Tibial artery (tissue), 4 donors: ENCODE results near the gene ALPI.
A peak's percentile ranks its signal among the peaks of the same experiment; 100 is the strongest.
"Not testable (repeated sequence)": the region's sequence is repeated elsewhere in the genome, so short reads cannot be mapped to it uniquely, and the experiment has no call there.

Experiments used
- DNase-seq, 2 donors: peaks; one replicate each; pipeline ENCODE4 v3.0.0-alpha.2; 2019
- H3K27ac ChIP-seq, 2 donors: fragments of 200-600 bp; sonication (generic) in 1 of 2; 1 replicate in 1 of 2; 2 replicates in 1 of 2; pipeline ENCODE4 v1.5.1; 2018 to 2019; ENCODE audit warnings: mild to moderate bottlenecking in 1 of 2
- H3K27me3 ChIP-seq, 2 donors: fragments of 200-600 bp; sonication (generic) in 1 of 2; one replicate each; pipeline versions ENCODE4 v1.5.1 to v1.6.0; 2016 to 2019
- H3K36me3 ChIP-seq, 3 donors: fragments of 200-600 bp; sonication (generic) in 2 of 3; one replicate each; pipeline ENCODE4 v1.5.1; 2016 to 2019; ENCODE audit warnings: mild to moderate bottlenecking in 2 of 3
- H3K4me1 ChIP-seq, 4 donors: fragments of 200-600 bp; sonication (generic) in 2 of 4; 1 replicate in 3 of 4; 2 replicates in 1 of 4; pipeline ENCODE4 v1.5.1; 2016 to 2019
- H3K4me3 ChIP-seq, 2 donors: fragments of 200-600 bp; sonication (generic) in 1 of 2; 1 replicate in 1 of 2; 2 replicates in 1 of 2; pipeline ENCODE4 v1.5.1; 2018 to 2019; ENCODE audit warnings: mild to moderate bottlenecking in 2 of 2
- H3K9me3 ChIP-seq, 3 donors: fragments of 200-600 bp; sonication (generic) in 1 of 3; one replicate each; pipeline ENCODE4 v1.5.1; 2016 to 2019
- CTCF ChIP-seq, 2 experiments: fragments of 200-600 bp in 1 of 2; fragments of 450-650 bp in 1 of 2; IDR thresholded peaks; one replicate each; pipeline ENCODE4 v1.5.1; 2017 to 2019; ENCODE audit warnings: antibody characterized with exemption in 2 of 2, mild to moderate bottlenecking in 1 of 2, moderate library complexity in 1 of 2
- intact Hi-C: fragments of 100-400 bp; cut with DNase I; formaldehyde crosslinking; loops from one replicate; pipeline ENCODE4 v1.15.0; 2023; ENCODE audit warnings: low total_unique reads

The ALPI gene

GRCh38 chr2:232432598-232433184 lies 23.3 kb upstream of the ALPI start:
- TF ChIP-seq CTCF (IDR thresholded peaks at IDR 0.05) = no peak
- Histone ChIP-seq H3K4me1 (no peaks in the 10 kb centered on the region), H3K4me3 (no peak overlapping the region), H3K27ac (no peak overlapping the region), H3K36me3 (no peaks in the 10 kb centered on the region), H3K27me3 (peaks cover 0 to 16% of the 10 kb centered on the region in 2 donors), H3K9me3 (no peaks in the 10 kb centered on the region)
- peak in 1 of 2 donors; percentile 53 for DNase-seq
- intact Hi-C loops = no loop called here

- H3K27me3 ChIP-seq, H3K4me3 ChIP-seq, H3K36me3 ChIP-seq, H3K4me1 ChIP-seq, H3K9me3 ChIP-seq, intact Hi-C loops, H3K27ac ChIP-seq: not testable (repeated sequence)
- DNase-seq = peak in 1 of 2 donors; percentile 20
These were observed 22.3 kb upstream of the ALPI start for GRCh38 chr2:232433622-232434021.

GRCh38 chr2:232434091-232434490 lies 21.9 kb upstream of the ALPI start:
- TF ChIP-seq CTCF (IDR thresholded peaks at IDR 0.05) = no peak
- no peaks in the 10 kb centered on the region for H3K9me3 ChIP-seq
- H3K4me3 ChIP-seq = no peak overlapping the region
- intact Hi-C loops = no loop called here
- peaks cover 0 to 14% of the 10 kb centered on the region in 2 donors for H3K27me3 ChIP-seq
- H3K36me3 ChIP-seq = no peaks in the 10 kb centered on the region
- no peak overlapping the region for H3K27ac ChIP-seq
- H3K4me1 ChIP-seq = no peaks in the 10 kb centered on the region
- DNase-seq = peak in 1 of 2 donors; percentile 42

- no peaks in the 10 kb centered on the region for H3K4me1 ChIP-seq
- H3K27me3 ChIP-seq = peaks cover 0 to 18% of the 10 kb centered on the region in 2 donors
- H3K36me3 ChIP-seq = no peaks in the 10 kb centered on the region
- no peak overlapping the region for H3K27ac ChIP-seq
- DNase-seq = peak in 1 of 2 donors; percentile 47
- H3K9me3 ChIP-seq = no peaks in the 10 kb centered on the region
- intact Hi-C loops = no loop called here
- H3K4me3 ChIP-seq = no peak overlapping the region
- TF ChIP-seq CTCF (IDR thresholded peaks at IDR 0.05) = no peak
These were observed 21.2 kb upstream of the ALPI start for GRCh38 chr2:232434563-232435374.

- TF ChIP-seq CTCF (IDR thresholded peaks at IDR 0.05) = no peak
- Histone ChIP-seq H3K36me3 (no peaks in the 10 kb centered on the region), H3K9me3 (no peaks in the 10 kb centered on the region), H3K27me3 (peaks cover 0 to 18% of the 10 kb centered on the region in 2 donors), H3K27ac (no peak overlapping the region), H3K4me3 (no peak overlapping the region), H3K4me1 (peaks cover 0 to under 1% (median 0%) of the 10 kb centered on the region in 4 donors)
- no peak for DNase-seq
- intact Hi-C loops = no loop called here
These were observed 20.6 kb upstream of the ALPI start for GRCh38 chr2:232435375-232435648.

GRCh38 chr2:232435805-232436204 lies 20.1 kb upstream of the ALPI start:
- no peak for TF ChIP-seq CTCF (IDR thresholded peaks at IDR 0.05)
- peak in 1 of 2 donors; percentile 28 for DNase-seq
- Histone ChIP-seq H3K27me3 (peaks cover 0 to 23% of the 10 kb centered on the region in 2 donors), H3K4me1 (peaks cover 0 to 5% (median 0%) of the 10 kb centered on the region in 4 donors), H3K4me3 (no peak overlapping the region), H3K27ac (no peak overlapping the region), H3K36me3 (no peaks in the 10 kb centered on the region), H3K9me3 (no peaks in the 10 kb centered on the region)
- intact Hi-C loops = no loop called here
